CD4-positive, alpha-beta T cell treated with Interleukin-15 for 1 hour (primary cell): ENCODE measurements around the gene TRAPPC6A.

Source experiments
- DNase-seq: peaks from one replicate; pipeline ENCODE4 v3.0.0-alpha.2; 2020

Gene TRAPPC6A

GRCh38 chr19:45184115-45184514 is 6.1 kb upstream of the TRAPPC6A start:
- DNase-seq: no peak

GRCh38 chr19:45182758-45183157 is 4.7 kb upstream of the TRAPPC6A start:
- no peak for DNase-seq

GRCh38 chr19:45180936-45181335 is 2.9 kb upstream of the TRAPPC6A start:
- DNase-seq: no peak

GRCh38 chr19:45179892-45180370 is 1.9 kb upstream of the TRAPPC6A start:
- DNase-seq: no peak

GRCh38 chr19:45179072-45179891 is 1.2 kb upstream of the TRAPPC6A start:
- DNase-seq: no peak

GRCh38 chr19:45178262-45179071 is 430 bp upstream of the TRAPPC6A start, which contains the start of gene BLOC1S3:
BLOC1S3 (plus strand) TSS chr19:45178784; CDS start chr19:45179297, 513 bp downstream.
- DNase-seq: peak; percentile 100

GRCh38 chr19:45175515-45176345 is 2.3 kb downstream of the TRAPPC6A start:
- DNase-seq: no peak

GRCh38 chr19:45173816-45174215 is 4.2 kb downstream of the TRAPPC6A start:
- DNase-seq: no peak

- DNase-seq: no peak
Observed at GRCh38 chr19:45172611-45173208, 5.3 kb downstream of the TRAPPC6A start.

GRCh38 chr19:45172173-45172572 is 5.9 kb downstream of the TRAPPC6A start:
- DNase-seq: peak; percentile 26

GRCh38 chr19:45171211-45171623 is 6.8 kb downstream of the TRAPPC6A start:
- peak; percentile 77 for DNase-seq

GRCh38 chr19:45170146-45171106 is 7.6 kb downstream of the TRAPPC6A start:
- no peak for DNase-seq

GRCh38 chr19:45169602-45170001 is 8.4 kb downstream of the TRAPPC6A start:
- DNase-seq: no peak

- no peak for DNase-seq
Observed at GRCh38 chr19:45168767-45169351, 9.2 kb downstream of the TRAPPC6A start.

- DNase-seq: no peak
Observed at GRCh38 chr19:45166723-45167252, 11.2 kb downstream of the TRAPPC6A start.

- peak; percentile 65 for DNase-seq
Observed at GRCh38 chr19:45164577-45165335, 13.3 kb downstream of the TRAPPC6A start.

- DNase-seq: no peak
Observed at GRCh38 chr19:45163751-45164460, 14.1 kb downstream of the TRAPPC6A start.

GRCh38 chr19:45163156-45163555 is 14.9 kb downstream of the TRAPPC6A start:
- no peak for DNase-seq

- DNase-seq: no peak
Observed at GRCh38 chr19:45162608-45163143, 15.4 kb downstream of the TRAPPC6A start.
